GM18526 (cell line): Measurements from ENCODE around the gene USP14.

Experiments used
- POLR2A ChIP-seq: IDR thresholded peaks from 3 replicates; pipeline ENCODE4 v1.6.1; 2011; ENCODE audit not compliant: insufficient read length; ENCODE audit errors: extremely low read depth

USP14 gene

GRCh38 chr18:179499-179898 lies 21.1 kb downstream of the USP14 start:
- TF ChIP-seq POLR2A = no peak

- TF ChIP-seq POLR2A = no peak
These were observed 23.4 kb downstream of the USP14 start for GRCh38 chr18:181711-182110.

- TF ChIP-seq POLR2A = no peak
These were observed 25.4 kb downstream of the USP14 start for GRCh38 chr18:183769-184168.

GRCh38 chr18:189254-189653 lies 30.9 kb downstream of the USP14 start:
- no peak for TF ChIP-seq POLR2A

DNA sequence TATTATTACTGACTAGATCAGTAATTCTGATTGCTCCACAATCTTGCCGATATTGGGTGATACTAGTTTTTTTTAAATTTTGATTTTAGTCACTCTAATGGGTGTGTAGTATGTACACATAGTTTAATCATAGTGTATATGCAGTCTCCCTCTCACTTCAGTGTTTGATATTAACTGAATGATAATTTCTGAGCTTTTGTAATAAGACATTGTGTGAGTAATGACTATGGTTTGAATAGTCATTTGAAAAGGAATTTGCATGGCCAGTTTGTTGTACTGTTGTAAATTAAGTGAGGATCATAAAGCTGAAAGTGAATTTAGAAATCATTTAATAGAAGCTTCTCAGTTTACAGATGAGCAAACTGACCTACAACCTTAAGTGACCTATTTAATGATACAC lies 33.4 kb downstream of the USP14 start:
- TF ChIP-seq POLR2A = no peak

- no peak for TF ChIP-seq POLR2A
These were observed 34.4 kb downstream of the USP14 start for GRCh38 chr18:192801-193200.

DNA sequence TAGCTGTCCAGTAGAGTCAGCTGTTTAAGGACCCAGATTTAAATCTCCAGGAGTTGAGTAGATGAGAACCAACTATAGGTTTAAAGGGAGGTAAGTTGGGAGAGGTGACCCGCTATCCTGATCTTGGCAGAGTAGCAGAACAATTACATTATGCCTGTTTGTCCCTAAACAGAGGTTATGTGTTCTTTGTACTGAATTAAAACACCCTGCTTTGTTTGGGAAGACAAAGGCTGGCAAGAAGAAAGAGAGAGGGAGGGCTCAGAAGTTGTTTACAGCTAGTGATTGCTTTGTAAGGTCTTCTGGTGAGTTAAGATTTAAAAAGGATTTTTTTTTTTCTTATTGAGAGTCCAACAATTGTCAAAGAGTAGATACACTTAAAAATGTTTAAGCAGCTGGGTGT lies 37.3 kb downstream of the USP14 start:
- TF ChIP-seq POLR2A = no peak

DNA sequence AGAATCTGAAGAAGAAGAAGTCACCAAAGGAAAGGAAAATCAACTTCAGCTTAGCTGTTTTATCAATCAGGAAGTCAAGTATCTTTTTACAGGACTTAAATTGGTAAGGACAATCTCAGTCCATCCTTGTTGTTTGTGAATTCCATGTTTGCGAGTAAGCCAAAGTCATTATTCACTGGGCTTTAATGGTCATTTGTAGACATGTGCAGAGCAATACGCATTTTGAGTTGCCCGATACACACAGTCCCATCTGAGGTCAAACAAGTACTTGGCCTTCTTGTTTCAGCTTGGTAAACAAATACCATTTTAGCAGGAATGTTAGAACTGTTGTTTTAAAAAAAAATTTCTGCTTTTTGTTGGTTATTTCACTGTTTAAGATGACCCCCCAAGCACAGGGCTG lies 40.9 kb downstream of the USP14 start:
- no peak for TF ChIP-seq POLR2A

GRCh38 chr18:199768-200167 lies 41.4 kb downstream of the USP14 start:
- no peak for TF ChIP-seq POLR2A

DNA sequence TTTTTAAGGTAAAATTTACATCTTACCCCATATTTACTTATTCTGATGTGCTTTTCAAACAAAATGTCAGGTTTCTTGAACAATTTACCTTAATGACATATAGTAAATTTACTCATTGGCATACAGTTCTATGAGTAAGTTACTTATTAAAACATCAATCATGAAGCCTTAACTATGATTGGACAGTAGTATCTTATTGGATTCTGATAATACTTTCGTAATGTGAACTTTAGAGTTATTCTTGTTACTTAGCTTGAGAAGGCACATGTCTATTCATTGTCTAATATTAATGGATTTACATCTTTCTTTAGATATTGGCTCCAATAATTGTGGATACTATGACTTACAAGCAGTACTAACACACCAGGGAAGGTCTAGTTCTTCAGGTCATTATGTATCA lies 51.7 kb downstream of the USP14 start:
- no peak for TF ChIP-seq POLR2A

GRCh38 chr18:210733-211132 lies 52.4 kb downstream of the USP14 start:
- no peak for TF ChIP-seq POLR2A

GRCh38 chr18:211582-211981 lies 53.2 kb downstream of the USP14 start:
- no peak for TF ChIP-seq POLR2A

- no peak for TF ChIP-seq POLR2A
These were observed 54.4 kb downstream of the USP14 start for GRCh38 chr18:212780-213179.

- TF ChIP-seq POLR2A = no peak
These were observed 55.1 kb downstream of the USP14 start for GRCh38 chr18:213505-213904.

DNA sequence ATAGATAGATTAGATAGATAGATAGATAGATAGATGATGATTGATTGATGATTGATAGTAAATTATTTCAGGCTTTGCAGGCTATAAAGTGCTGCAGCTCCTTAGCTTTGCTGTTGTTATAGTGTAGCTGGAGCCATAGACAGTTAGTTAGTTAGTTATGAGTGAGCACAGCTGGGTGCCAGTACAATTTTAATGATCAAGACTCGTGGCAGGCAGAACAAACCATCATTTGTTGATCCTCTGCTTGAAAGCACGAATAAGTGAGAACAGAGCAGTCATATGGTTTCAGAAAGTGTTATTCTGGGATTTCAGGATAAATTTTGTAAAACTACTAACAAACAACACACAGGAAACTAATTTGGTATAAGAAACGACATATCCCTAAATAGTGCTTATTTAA lies 55.6 kb downstream of the USP14 start:
- TF ChIP-seq POLR2A = no peak

GRCh38 chr18:215448-216010 lies 57.2 kb downstream of the USP14 start:
- no peak for TF ChIP-seq POLR2A

GRCh38 chr18:217532-218336 lies 59.4 kb downstream of the USP14 start:
- no peak for TF ChIP-seq POLR2A
